ENCODE results near the gene MGAT4B.
"Not testable (repeated sequence)": the region's sequence is repeated elsewhere in the genome, so short reads cannot be mapped to it uniquely, and the experiment has no call there.

Gene MGAT4B

DNA sequence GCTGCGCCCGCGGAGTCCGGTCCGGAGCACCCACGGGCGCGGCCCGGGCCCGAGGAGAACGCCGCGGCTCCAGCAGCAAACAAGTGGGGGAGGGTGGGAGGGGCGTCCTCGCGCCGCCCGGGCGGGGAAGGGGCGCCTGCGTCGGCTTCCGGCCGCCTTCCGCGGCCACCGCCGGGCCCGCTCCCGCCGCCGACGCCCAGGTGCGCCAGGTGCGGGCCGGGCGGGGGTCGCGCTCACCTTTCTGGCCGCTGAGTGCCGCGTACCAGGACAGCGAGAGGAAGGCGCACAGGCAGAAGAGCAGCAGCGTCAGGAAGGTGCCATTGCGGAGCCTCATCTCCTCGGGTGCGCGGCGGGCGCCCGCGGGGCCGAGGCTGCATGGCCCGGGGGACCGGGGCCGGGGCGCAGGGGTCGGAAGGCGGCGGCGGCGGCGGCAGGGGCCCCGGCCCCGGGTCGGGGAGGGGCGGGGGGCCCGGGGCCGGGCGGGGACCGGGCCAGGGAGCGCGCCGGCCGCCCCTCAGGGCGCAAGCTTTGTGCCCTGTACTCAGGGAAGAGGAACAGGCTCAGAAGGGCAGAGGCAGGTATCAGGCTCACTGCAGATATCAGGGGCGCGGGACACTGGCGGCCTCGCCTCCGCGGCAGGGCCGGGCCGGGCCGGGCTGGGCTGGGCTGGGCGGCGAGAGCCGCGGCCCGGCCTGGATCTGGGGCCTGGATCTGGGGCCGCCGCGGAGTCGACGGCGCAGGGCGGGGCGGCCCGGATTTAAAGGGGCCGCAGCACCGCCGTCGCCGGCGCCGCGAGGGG, at the start of gene MGAT4B:
MGAT4B (minus strand) TSS at position 617 of the 799 bp plus-strand sequence; CDS start at position 334, 283 bp downstream.
- DNase-seq, result peak; percentile 74

DNA sequence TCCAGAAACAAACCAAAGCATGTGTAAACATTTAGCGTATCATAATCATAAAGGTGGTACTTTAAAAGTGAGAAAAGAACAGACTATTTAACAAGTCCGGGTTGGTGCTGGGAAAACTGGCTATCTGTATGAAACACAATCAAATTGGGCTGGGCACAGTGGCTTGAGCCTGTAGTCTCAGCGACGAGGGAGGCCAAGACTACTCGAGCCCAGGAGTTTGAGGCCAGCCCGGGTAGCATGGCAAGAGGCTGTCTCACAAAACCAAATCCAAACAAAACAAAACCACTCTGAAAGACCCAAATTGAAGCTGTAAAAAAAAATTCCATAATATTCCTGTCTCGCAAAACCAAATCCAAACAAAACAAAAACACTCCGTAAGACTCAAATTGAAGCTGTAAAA, 47.7 kb upstream of the MGAT4B start:
- DNase-seq, result no peak

DNA sequence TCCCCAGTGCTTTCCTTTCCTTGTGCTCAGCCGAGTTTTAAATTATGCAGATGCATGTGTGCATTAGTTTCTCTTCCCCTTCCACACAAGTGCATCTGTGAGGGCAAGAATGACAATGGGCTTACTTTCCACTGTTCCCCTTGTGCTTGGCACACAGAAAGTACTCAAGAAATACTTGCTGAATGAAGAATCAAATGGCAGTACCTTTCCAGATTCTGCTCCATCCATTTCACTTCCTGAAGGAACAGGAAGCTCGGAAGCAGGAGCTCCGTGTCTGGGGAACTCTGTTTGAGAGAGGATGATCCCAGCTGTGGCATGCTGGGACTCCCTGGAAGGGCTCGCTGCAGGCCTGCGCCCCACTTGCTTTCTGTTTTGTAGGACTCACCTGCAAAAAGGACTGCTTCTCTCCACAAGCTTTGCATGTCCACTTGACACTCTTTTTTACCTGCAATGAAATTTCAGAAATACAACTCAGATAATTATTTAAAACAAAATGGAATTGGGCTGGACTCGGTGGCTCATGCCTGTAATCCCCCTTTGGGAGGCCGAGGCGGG, 46.4 kb upstream of the MGAT4B start:
- DNase-seq, result no peak

DNA sequence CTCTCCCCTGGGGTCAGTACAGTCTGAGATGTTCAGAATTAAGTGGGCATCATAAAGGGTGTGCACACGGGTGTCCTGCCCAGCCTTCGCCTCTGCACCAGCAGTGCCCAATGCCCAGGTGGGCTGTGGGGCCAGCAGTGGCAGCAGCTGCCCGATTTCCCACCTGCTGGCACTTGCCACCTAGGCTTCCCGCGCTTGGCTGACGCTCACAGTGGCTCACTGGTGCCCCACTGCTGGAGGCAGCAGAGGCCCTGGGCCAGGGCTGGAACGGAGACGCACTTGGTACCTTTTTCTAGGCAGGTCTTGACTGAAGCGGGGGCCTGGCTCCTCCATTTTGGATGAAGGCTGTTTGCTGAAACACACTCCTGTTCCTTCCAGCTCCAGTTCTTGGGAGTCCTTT, 35.0 kb upstream of the MGAT4B start:
- no peak for DNase-seq

DNA sequence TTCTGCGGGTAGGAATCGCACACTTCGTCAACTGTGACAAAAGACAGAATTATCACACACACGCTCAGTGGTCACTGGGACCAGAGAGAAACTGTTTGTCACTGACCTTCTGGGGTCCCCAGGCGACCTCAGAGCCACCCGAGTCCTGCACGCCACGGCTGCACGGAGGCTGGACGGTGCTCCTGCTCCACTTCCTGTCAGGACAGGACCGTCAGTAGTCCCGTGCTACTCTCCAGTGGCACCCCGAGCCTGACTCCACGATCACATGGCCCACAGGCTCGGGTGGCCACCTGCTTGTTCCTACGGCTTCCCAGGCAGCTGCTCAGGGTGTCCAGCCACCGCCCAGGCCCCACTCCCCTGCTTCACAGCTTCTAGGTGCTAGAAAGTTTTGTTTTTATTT, 34.1 kb upstream of the MGAT4B start:
- no peak for DNase-seq

DNA sequence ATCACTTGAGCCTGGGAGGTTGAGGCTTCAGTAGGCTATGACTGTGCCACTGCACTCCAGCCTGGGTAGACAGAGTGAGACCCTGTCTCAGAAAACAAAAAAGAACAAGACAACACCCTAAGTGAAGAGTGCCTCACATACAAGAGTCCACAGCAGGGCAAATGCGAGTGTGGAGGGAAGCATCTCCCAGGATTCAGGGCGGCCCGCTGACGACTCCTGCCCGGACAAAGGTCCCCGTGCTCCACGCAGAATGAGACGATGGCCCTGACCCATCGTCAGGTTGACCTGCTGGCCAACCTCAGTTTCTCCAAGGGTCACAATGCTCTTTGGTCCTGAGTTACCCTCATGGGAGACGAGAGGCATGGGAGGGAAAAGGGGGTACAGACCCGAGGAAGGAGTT, 33.7 kb upstream of the MGAT4B start:
- no peak for DNase-seq

DNA sequence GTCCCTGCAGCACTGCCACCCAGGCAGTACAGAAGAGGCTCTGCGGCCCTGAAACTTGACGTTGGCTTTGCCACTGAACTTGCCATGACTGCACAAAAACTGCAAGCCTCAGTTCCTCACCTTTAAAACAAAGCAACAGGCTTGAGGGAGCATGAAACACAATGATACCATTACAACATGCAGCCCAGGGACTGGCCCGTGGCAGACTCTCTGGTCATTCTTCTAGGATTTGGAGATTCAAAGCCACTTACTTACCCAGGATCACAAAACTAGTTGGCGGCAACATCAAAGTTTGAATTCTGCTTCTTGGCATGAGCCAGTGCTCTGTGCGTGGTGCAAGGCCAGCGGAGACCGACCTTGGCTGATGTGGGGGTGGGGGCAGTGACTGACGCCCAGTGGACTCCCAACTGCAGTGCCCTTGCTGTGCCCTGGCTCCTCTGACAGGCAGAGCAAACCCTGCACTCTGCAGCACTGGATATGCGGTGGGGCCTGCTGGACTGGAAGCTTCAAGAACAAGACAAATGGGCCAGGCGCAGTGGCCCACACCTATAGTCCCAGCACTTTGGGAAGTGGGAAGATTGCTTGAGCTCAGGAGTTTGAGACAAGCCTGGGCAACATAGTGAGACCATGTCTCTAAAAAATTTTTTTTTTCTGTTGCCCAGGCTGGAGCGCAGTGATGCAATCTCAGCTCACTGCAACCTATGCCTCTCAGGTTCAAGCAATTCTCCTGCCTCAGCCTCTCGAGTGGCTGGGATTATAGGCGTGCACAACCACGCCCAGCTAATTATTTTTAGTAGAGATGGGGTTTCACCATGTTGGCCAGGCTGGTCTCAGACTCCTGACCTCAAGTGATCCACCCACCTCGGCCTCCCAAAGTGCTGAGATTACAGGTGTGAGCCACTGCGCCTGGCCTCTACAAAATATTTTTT, 32.9 kb upstream of the MGAT4B start:
- DNase-seq, result no peak

DNA sequence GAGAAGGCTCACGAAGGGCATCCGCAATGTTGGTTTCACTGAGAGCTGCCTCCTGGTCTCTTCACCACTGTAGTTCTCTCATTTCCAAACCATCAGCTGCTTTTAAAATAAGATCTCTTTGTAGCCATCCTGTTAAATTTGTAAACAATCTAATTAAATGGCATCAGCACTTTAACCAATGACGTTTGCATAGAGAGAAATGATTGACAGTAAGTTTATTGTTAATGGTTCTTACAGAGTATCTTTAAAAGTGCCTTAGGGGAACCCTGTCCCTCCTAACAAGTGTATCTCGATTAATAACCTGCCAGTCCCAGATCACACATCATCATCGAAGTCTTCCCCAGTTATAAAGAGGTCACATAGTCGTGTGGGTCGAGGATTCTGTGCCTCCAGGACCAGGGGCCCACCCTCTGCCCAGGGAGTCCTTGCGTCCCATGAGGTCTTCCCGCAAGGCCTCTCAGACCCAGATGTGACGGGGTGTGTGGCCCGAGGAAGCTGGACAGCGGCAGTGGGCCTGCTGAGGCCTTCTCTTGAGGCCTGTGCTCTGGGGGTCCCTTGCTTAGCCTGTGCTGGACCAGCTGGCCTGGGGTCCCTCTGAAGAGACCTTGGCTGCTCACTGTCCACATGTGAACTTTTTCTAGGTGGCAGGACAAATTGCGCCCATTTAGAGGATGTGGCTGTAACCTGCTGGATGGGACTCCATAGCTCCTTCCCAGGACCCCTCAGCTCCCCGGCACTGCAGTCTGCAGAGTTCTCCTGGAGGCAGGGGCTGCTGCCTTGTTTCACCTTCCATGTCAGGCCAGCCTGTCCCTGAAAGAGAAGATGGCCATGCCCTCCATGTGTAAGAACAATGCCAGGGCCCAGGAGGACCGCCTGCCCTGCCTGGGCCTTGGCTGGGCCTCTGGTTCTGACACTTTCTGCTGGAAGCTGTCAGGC, 30.7 kb upstream of the MGAT4B start:
- no peak for DNase-seq

DNA sequence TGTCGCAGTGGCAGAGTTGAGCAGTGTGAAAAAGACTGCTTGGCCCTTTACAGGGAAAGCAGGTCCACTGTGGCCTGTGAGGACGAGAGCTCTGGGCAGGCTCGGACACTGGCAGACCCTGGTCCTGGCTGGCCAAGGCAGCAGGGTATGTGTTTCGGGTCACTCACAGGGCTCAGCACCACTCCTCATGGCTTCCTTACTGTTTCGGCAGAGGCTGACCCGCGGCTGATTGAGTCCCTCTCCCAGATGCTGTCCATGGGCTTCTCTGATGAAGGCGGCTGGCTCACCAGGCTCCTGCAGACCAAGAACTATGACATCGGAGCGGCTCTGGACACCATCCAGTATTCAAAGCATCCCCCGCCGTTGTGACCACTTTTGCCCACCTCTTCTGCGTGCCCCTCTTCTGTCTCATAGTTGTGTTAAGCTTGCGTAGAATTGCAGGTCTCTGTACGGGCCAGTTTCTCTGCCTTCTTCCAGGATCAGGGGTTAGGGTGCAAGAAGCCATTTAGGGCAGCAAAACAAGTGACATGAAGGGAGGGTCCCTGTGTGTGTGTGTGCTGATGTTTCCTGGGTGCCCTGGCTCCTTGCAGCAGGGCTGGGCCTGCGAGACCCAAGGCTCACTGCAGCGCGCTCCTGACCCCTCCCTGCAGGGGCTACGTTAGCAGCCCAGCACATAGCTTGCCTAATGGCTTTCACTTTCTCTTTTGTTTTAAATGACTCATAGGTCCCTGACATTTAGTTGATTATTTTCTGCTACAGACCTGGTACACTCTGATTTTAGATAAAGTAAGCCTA, 29.8 kb upstream of the MGAT4B start:
- DNase-seq, result no peak

DNA sequence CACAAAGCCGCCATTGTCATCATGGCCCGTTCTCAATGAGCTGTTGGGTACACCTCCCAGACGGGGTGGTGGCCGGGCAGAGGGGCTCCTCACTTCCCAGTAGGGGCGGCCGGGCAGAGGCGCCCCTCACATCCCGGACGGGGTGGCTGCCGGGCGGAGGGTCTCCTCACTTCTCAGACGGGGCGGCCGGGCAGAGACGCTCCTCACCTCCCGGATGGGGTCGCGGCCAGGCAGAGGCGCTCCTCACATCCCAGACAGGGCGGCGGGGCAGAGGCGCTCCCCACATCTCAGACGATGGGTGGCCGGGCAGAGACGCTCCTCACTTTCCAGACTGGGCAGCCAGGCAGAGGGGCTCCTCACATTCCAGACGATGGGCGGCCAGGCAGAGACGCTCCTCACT, 28.2 kb upstream of the MGAT4B start:
- DNase-seq, result not testable (repeated sequence)

DNA sequence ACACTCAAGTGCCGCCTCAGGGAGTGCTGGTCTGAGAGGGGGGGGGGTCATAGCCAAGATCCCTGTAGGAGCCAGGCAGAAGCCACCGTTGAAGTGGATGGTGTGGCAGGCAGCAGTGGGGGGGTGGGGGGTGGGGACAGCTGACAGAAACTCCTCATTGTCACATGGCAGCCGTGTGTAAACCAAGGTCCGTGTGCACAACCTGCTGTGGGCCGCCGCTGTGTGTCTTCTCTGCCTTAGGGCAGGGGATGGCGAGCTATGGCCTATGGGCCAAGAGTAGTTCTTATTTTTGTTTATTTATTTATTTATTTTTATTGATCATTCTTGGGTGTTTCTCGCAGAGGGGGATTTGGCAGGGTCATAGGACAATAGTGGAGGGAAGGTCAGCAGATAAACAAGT, 27.5 kb upstream of the MGAT4B start:
- no peak for DNase-seq

DNA sequence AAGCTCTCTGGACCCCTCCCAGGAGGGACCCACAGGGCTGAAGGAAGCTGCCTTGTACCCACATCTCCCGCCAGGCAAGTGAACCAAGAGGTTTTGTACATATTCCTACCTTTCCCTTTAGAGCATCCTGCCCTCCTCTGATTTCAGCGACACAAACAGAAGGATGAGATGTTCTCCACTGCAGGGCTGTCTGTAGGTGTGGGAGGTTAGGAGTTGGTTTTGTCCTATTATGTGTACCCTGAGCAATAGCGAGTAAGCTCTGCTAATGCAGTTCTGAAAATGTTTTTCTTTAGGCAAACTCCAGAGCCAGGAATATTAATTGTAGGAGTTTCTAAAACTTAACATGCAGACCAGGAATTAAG, 27.0 kb upstream of the MGAT4B start:
- no peak for DNase-seq

DNA sequence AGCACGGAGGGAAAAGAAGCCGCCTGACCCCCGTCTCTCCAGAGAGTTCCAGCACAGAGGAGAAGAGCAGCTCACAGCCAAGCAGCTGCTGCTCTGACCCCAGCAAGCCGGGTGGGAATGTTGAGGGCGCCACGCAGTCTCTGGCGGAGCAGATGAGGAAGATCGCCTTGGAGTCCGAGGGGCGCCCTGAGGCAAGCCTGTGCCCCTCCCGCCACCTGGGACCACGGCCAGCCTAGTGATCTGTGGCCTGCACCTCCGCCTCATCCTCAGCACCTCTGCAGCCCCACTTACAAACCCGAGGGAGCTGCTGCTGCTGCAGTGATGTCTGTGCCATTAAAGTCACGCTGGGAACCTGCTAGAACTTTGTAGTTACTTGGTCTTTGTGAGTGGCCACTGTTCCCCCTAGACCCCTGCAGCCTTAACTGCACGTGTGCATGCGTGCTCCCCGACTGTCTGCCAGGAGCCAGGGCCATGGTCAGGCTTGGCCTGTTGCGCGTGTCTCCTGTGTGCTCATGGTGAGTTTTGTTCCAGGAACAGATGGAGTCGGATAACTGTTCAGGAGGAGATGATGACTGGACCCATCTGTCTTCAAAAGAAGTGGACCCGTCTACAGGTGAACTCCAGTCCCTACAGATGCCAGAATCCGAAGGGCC, 26.5 kb upstream of the MGAT4B start:
- DNase-seq, result no peak

DNA sequence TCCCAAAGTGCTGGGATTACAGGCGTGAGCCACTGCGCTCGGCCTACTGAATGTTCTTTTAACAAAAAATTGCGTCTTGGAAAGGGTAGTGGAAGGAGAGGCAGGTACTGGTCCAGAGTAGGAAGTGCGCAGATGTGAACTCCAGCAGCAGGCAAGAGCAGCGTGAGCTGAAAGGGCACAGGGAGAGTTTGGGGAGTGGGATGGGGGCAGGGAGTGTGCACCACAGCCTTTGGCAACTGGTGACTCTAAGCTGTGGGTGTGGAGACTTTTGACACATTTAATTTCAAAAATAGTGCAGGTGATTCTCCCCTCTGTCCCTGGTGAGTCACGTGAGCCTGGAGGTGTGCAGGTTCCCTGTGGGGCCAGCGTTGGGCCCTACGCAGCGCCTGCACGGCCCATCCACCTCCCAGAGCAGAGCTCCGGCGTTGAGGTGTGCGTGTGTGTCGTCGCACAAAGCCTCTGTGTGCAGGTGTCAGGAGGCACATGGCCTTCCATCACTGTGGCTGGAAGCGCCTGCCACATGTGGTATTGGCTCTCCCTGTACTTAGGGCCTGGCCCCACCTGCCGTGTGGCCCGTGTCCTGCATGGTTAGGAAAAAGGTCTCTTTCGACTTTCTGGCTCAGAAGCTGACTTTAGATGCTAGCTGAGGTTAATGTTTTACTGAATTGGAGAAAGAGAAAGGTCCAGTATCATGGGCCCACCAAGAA, 25.5 kb upstream of the MGAT4B start:
- DNase-seq, result no peak

DNA sequence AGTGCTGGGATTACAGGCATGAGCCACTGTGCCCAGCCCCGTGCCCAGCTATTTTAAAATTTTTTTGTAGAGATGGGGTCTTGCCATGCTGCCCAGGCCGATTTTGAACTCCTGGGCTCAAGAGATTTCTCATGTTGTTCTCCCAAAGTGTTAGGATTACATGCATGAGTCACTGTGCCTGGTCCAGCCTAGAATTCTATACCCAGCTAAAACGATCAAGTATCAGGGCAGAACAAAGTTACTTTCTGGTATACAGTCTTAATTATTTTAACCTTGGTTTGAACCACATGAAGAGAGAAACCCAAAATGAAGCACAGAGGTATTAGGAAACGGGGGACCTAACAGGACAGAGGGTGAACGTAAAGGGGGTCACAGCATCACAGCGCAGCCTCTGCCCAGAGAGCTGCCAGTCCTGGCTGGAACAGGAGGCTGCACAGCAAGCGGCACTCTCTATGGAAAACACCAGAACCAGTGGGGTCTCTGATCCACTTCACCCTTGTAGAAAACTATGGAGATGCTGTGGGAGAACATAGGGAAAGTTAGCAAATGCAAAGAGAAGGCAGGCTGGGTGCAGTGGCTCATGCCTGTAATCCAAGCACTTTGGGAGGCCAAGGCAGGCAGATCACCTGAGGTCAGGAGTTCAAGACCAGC, 24.3 kb upstream of the MGAT4B start:
- DNase-seq, result no peak

DNA sequence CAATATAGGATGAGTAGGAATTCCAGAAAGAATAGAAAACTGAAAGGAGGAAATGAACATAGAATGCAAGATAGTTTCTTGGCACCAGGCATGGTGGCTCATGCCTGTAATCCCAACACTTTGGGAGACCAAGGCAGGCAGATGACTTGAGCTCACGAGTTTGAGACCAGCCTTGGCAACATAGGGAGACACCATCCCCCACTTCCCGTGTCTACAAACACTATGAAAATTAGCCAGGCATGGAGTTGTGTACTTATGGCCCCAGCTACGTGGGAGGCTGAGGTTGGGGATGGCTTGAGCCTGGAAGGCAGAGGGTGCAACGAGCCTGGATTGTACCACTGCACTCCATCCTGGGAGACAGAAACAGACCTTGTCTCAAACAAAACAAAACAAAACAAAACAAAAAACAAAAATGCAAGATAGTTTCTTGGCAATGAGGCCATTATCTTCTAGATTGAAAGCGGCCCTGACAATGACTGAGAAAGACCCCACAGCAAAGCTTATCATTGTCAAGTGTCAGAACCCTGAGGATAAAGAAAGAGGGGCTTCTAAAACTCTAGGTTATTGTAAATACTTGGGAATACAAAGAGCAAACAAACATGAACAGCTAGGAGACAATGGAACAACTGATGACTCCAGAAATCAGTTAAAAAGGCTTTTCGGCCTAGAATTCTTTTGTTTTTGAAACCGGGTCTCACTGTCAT, 23.2 kb upstream of the MGAT4B start:
- no peak for DNase-seq

DNA sequence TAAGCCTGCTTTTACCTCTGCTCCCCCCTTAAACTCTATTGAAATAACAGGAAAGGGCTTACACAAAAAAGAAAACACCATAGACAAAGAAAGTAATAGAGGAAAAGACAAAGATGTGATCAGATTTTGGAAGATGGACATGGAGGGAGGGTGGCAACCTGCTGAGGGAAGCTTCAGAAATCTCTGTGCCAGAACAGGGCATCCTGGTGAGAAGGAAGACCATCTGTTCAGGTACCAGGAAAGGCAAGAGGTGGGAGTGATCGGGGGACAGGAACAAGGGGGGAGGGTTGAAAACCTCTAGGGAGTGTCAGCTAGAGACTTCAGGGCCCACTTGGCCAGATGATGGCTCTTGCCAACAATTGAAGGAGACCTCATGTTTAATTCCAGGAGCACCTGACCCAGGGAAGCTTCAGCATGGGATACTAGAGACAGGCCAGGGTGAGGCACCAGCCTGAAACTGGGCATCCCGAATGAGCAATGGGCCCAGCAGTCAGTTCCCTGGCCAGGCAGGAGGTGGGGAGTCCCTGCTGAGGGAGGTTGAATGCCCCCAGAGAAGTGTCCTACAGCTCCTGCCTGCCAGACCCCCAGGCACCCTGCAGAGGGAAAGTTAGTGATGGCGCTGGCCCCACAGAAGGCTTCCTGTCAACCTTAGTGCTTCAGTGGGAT, 22.2 kb upstream of the MGAT4B start:
- DNase-seq, result no peak

DNA sequence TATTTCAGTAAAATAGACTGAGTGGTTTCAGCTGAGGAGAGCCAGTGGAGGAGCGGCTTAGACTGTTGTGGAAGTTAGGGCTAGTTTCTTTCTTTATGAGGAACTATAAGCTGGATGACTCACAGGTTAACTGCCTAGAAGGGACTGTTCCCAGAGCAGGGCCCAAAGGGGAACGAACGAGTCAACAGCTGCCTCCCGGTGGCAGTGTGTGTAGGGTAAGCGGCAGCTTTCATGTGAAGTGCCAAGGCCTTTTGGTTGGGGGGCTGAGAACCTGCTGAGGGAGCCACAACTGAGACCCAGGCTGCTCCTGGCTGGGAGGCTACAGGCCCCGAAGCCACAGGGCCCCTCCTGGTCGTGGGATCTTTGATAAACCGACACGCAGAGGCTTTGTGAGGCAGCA, 21.0 kb upstream of the MGAT4B start:
- peak; percentile 59 for DNase-seq

DNA sequence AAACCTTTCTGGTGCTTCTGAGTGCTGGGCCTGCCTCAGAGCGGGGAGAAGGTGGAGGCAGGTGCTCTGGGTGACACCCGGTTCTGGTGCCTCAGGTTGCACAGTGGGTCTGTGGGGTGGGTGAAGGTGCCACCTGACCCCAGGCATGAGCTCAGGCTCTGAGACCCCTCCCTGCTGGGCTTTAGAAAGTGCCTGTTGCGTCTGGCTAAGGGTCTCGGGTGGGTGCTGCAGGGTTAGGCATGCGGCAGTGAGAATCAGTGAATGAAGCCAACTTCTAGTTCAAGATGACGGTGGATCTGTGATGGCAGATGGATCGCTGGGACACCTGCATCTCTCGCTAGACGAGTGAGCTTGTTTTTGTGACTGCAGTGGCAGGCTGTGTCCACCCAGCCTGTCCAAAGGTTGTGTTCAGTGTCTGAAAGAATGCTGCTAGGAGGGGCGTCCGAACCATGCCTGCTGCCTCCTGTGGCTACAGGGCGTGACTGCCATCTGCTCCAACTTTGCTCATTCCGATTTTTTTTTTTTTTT, 19.1 kb upstream of the MGAT4B start:
- DNase-seq, result no peak
